Activated CD8-positive, alpha-beta memory T cell treated with anti-CD3 and anti-CD28 coated beads, Interleukin-2, amount 50 U/mL, for 4 hours (primary cell): Measurements from ENCODE around the gene SENP8.
"Not testable (repeated sequence)": the region's sequence is repeated elsewhere in the genome, so short reads cannot be mapped to it uniquely, and the experiment has no call there.

ENCODE experiments used
- DNase-seq: peaks from one replicate; pipeline ENCODE4 v3.0.0-alpha.2; 2020

The SENP8 gene

DNA sequence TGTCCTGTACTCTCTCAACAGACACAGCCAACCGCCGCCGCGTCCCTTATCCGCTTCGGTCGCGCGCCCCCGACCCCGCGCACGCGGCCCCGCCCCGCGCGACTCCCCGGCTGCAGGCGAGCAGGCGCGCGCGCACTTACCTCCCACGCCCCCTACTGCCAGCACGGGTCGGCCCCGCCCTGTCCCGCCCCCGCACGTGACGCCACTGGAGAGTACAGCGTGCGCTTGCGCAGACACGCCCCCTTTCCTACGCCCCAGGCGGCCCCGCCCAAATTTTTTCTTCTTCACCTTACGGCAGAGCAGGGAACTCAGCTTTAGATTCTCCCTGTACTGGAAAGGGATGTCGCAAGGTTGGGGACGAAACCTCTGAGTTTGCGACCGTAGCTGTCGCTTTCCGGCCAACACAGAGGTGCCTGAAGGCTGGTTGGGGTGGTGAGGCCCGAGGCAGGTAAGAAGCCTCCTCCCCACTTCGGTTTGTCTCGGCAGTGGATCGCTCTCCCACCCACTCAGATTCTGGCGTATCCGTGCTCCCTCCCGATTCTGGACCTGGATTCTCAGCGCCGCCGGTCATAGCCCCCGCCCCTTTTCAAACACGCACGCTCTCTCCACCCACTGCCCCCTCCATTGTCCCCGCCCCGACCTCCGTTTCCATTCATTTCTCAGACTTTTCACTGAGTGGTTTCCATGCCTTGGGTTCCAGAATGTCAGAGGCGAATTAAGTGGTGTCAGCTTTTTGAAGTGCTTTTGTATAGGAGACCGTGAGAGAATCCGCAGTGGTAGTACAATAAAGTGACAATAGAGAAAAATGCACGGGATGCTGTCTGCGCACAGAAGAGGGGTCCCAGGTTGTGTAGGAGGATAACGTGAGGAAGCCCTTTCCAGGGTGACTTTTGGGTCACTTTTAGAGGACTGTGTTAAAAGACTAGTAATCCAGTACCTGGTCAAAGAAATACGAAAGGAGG lies at the start of gene SENP8, which contains the start of gene MYO9A:
Gene SENP8 (plus strand): TSS at position 387 of the 962 bp plus-strand sequence. CDS start 21,221 bp downstream, outside the sequence.
Gene MYO9A (minus strand): TSS at position 134 of the 962 bp plus-strand sequence. CDS start 71,587 bp downstream, outside the sequence.
- peak; percentile 99 for DNase-seq

DNA sequence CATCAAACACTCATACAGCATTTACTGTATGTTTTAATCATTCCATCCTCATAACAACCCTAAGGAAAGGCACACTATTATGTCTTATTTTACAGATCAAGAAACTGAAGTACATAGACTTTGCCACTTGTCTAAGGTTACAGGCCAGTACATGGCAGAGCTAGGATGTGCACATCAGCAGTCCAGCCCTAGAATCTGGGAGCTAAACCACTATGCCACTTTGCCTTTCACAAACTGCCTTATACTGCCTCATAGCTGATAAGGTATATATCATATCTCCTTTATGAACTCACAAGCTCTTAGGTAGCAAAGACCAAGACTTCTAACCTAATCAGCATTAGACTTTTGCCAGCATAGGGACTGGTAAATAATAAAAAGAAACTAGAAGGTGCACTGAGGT lies 49.3 kb upstream of the SENP8 start:
- no peak for DNase-seq

DNA sequence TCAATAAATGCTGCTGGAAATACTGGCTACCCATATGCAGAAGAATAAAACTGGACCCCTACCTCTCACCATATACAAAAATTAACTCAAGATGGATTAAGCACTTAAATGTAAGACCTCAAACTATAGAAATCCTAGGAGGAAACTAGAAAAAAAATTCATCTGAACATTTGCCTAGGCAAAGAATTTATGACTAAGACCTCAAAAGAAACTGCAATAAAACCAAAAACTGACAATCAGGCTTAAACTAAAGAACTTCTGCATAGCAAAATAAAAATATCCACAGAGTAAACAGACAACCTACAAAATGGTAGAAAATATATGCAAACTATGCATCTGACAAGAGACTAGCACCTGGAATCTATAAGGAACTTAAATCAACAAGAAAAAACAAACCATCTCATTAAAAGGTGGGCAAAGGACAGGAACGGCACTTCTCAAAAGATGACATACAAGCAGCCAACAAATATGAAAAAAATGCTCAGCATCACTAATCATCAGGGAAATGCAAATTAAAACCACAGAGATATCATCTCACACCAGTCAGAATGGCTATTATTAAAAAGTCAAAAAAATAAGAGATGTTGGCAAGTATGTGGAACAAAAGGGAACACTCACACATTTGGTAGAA lies 47.3 kb upstream of the SENP8 start:
- no peak for DNase-seq

DNA sequence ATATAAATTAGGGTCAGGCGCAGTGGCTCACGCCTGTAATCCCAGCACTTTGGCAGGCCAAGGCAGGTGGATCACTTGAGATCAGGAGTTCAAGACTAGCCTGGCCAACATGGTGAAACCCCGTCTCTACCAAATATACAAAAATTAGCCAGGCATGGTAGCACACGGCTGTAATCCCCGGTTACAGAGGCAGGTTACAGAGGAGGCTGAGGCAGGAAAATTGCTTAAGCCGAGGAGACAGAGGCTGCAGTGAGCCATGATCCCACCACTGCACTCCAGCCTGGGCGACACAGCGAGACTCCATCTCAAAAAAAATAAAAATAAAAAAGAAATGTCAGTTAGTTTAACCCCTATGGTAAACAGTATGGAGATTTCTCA lies 46.8 kb upstream of the SENP8 start:
- not testable (repeated sequence) for DNase-seq

DNA sequence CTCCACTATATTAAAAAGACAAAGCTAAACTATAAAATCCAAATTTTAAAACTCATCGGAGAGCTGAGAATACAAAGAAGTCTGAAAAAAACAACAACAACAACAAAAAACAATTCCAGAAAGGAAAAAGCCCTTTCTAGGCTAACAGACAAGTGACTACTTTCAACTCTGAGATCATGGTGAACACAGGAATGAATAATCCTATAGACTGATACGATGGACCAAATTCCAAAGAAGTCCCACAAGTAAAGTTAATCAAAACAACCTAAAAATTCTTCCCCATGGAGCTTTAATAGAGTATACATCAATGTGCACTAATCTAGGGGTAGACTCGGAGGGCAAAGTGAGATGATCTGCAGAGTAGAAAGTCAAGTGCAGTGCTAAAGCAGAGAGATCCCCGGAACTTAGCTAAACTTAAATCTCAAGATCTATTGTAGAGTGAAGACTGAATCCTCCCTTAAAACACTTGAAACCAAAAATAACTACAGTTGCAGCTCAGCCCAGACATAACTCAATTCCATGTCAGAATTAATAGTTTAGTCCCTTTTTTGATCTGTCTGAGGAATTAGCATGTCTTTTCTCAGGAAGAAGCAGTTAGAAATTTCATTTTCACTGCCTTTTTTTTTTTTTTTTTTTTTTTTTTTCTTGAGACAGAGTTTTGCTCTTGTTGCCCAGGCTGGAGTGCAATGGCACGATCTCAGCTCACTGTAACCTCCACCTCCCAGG lies 43.7 kb upstream of the SENP8 start:
- no peak for DNase-seq

DNA sequence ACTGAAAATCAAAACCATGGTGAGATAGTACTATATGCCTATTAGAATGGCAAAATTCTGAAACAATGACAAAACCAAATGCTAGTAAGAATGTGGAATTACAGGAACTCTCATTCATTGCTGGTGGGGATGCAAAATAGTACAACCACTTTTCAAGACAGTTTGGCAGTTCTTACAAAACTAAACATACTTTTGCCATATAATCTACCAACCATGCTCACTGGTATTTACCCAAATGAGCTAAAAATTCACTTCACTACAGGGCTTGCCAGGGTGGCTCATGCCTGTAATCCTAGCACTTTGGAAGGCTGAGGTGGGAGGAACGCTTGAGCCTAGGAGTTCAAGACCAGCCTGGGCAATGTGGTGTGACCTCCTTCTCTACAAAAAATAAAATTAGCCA lies 40.3 kb upstream of the SENP8 start:
- no peak for DNase-seq

DNA sequence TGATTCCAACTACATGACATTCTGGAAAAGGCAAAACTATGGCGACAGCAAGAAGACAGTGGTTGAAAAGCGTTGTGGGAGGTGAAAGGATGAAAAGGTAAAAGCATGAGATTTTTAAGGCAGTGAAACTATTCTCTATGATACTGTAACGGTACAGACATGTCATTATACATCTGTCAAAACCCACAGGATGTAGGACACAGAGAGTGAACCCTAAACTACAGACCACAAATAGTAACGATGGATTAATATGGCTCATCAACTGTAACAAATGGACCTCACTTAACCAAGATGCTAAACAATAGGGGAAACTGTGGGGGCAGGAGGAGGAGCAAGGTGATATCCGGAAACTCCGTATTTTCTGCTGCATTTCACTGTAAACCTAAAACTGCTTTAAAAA lies 39.3 kb upstream of the SENP8 start:
- DNase-seq = no peak

DNA sequence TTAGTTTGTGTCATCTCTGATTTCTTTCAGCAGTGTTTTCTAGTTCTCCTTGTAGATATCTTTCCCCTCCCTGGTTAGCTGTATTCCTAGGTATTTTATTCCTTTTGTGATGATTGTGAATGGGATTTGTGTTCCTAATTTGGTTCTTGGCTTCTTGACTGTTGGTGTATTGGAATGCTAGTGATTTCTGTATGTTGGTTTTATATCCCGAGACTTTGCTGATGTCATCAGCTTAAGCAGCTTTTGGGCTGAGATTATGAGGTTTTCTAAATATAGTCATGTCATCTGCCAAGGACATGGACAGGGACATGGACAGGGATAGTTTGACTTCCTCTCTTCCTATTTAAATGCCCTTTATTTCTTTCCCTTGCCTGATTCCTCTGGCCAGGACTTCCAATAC lies 36.0 kb upstream of the SENP8 start:
- DNase-seq = no peak

DNA sequence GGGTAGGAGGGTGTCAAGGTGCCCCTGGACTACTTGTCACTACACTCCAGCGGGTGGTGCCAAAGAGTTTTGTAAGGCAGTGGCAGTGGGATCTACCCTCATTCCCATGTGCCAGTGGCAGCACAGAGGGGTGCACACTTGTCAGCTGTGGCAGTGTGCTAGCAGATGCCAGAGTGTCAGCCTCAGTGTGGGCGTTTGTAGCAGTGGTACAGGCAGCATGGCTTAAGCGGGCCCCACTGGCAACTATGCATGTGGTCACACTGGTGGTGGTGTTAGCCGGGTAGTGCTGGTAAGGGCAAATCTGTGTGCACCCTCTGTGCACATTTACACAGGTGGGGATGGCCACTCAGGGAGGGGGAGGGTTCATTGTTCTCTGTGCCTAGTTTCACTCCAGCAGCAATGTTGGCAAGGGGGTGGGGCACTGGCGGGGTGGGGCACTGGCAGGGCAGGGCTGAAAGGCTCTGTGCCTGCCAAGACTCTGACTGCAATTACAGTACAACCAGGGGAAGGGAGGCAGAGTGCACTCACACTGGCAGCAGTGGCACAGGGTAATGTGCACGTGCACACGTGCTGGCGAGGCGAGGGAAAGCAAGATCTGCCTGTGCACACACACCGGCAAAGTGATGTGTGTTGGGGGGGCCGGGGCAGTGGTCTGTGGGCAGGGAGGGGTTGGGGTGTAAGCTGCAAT lies 32.0 kb upstream of the SENP8 start:
- no peak for DNase-seq

DNA sequence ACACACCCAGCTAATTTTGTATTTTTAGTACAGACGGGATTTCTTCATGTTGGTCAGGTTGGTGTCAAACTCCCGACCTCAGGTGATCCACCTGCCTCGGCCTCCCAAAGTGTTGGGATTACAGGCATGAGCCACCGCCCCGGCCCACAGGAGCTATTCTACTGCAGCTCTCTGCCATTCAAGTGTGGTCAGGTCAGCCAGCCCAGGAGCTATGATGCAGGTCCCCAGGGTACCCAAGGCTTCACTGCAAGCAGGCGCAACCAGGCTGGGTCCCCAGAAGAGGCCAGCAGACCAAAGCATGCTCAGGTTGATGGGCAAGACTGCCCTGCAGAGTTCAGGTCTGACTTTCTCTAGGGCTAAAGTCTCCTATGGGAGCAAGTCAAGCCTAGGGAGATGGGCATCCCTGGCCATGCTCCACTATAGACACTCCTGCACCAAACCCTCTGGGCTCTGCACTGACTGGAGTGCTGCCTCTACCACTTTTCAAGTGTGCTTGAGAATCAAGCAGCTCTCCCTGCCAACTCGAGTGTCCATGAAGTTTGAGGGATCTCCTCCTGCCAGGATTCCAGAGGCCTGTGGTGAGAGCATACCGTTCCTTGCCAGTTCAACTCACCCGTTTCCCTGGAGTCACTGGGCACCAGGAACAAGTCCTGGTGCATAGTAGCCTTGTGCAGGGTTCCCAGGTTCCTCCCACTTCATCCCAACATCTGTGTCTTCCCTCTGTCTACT lies 31.1 kb upstream of the SENP8 start:
- no peak for DNase-seq

DNA sequence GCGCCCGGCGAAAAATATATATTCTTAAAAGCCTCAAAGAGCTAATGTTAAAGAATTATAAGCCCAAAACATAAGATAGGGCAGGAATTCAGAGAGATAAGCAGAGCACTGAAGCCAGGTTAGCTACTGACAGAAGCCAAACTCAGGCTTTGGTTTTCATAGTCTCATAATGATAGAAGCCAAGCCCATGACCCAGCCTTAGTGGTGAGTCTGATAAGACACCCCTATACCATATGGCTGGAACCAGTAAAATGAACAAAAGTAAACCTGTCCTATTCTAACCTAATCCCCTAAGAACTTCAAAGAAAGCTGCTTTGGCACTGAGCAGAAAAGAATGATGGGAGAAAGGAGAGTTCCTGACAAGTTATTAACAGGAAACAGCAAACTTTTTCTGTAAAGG lies 26.2 kb upstream of the SENP8 start:
- DNase-seq = no peak

DNA sequence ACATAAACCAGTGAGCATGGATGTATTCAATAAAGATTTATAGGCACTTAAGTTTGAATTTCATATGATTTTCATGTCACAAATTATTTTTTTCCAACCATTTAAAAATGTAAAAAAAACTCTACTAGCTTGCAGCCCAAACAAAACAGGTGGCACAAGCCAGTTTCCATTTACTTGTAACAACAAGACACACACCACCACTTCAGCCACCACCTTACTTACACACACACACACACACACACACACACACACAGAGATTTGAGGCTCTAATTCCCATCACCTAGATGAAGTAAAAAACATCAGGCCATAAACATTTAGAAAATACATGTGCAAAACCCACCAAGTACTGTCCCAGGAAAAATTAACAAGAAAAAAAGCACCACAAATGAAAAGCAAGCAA lies 25.5 kb upstream of the SENP8 start:
- DNase-seq = no peak

DNA sequence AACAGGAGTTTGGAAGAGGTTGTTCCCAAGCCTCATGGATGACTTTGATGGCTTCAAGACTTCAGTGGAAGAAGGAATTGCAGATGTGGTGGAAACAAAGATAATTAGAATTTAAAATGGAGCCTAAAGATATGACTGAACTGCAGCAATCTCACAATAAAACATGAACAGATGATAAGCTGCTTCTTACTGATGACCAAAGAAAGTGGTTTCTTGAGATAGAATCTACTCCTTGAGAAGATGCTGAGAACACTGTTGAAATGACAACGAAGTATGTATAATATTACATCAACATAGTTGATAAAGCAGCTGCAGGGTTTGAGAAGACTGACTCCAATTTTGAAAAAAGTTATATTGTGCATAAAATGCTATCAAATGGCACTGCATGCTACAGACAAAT lies 21.4 kb upstream of the SENP8 start:
- no peak for DNase-seq

DNA sequence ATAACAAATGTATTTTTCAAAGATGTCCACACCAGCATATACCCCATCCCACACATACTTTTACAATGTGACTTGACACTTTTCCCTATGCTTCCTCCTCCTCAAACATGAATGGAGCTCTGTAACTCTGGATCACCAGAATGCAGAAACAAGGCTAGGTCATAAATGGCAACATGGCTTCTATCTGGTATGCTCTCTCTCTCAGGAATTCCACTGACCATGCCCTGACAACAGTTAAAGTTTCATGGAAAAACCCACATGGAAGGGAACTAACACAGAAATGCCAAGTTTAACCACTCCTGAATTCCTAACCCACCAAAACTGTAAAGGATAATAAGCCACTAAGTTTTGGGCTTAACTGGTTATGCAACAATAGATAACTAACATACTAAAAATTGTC lies 20.2 kb upstream of the SENP8 start:
- DNase-seq = no peak

DNA sequence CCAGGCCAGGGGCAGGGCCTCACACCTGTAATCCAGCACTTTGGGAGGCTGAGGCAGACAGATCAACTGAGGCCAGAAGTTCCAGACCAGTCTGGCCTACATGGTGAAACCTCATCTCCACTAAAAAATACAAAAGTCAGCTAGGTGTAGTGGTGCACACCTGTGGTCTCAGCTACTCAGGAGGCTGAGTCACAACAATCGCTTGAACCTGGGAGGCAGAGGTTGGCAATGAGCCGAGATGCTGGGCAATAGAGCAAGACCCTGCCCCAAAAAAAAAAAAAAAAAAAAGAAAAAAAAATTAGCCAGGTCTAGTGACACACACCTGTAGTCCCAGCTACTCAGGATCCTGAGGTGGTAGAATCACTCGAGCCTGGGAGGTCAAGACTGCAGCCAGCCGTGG lies 19.0 kb upstream of the SENP8 start:
- no peak for DNase-seq

DNA sequence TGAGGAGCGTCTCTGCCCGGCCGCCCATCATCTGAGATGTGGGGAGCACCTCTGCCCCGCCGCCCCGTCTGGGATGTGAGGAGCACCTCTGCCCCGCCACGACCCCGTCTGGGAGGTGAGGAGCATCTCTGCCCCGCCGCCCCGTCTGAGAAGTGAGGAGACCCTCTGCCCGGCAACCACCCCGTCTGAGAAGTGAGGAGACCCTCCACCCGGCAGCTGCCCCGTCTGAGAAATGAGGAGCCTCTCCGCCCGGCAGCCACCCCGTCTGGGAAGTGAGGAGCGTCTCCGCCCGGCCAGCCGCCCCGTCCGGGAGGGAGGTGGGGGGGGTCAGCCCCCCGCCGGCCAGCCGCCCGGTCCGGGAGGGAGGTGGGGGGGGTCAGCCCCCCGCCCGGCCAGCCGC lies 17.7 kb upstream of the SENP8 start:
- DNase-seq = not testable (repeated sequence)

DNA sequence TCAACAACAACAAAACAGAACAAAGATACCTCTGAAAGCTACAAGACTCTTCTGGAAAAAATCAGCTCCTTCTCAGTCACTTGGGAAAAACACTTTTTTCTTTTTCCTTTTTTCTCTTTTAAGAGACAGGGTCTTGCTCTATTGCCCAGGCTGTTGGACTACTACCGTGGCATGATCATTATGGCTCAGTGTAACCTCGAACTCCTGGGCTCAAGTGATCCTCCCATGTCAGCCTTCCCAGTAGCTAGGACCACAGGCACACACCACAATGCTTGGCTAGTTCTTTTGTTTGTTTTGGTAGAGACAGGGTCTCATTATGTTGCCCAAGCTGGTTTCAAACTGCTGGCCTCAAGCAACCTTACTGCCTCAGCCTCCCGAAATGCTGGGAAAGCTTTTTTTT lies 13.1 kb upstream of the SENP8 start:
- DNase-seq = no peak

DNA sequence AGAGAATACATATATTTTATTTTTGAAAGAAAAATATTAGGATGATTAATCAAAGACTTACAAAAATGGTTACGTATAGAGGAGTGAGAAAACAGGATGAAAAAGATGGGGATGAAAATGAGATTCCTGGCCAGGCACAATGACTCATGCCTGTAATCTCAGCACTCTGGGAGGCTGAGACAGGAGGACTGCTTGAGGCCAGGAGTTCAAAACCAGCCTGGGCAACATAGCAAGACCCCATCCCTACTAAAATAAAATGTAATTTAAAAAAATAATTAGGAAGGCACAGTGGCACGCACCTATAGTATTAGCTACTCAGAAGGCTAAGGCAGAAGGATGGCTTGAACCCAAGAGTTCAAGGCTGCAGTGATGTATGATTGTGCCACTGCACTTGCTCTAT lies 12.1 kb upstream of the SENP8 start:
- DNase-seq = no peak

DNA sequence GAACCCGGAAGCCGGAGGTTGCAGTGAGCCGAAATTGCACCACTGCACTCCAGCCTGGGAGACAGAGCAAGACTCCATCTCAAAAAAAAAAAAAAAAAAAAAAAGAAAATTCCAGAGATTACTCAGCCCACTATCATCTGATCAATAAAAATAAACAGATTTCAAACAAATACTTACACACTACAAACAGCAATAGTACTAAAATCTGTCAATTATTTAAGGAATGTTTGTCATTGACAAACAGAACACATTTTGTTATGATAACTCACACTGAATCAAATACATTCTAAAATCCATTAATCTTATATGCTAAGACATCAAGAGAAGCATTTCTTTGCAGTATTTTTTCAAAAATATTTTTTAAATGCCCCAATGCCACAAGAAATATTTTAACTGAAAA lies 7.8 kb upstream of the SENP8 start:
- DNase-seq = no peak

DNA sequence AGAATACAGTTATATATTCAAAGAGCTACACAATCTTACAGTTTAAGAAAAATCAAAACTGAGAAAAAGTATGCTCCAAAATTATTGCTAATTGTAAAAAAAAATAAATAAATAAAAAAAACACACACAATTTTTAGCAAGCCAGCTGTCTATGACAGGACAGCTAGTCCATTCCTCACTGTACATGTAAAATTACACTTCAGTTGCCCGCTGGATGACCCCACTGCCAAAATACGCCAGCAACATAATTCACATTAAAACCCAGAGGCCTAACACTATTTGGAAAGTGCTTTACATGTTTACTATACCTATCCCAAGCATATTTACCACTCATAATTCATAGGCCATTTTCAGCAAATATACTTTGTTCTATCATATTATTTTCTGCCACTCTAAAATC lies 6.1 kb upstream of the SENP8 start:
- DNase-seq = no peak

DNA sequence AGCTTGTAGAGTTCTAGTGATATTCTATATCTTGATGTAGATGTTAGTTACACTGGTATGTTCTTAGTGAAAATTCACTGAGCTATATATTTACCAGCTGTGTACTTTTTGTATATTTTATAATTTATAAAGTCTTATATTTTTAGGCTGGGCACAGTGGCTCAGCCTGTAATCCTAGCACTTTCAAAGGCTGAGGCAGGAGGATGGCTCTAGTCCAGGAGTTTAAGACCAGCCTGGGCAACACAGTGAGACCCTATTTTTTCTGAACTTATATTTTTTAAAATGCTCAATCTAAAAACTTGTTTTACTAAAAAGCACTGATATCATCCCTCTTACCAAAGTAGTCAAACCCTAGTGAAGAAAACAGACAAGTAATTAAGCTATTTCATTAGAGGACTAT lies 5.4 kb upstream of the SENP8 start:
- DNase-seq = no peak

DNA sequence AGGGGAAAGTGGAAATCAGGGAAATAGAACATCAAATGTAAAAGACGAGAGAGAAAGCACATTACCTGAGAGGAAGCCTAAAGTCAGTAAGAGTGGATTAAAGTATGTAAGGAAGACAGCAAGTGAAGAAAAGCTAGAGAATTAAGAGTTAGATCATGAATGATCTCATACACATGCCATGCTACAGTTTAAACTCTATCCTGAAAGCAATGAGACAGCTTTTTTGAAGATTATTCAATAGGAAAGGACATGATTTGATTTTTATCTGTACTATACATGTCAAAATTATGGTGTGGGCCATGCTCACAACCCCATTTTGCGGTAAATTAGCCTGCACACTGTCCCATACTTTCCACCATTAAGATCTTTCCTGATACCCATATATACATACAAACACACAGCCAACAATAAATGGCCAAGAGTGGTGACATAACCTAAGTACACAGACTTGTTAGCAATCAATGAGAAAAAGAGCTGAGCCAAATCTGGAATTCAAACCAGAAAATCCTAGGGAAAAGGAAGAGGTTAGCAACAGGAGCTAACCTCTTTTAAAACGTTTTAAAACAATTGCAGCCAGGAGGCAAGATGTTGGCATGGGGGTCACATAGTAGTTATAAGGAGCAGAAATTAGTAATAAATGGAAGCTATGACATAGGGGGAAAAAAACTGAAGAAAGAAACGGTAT lies 4.7 kb upstream of the SENP8 start:
- no peak for DNase-seq
